ENCODE measurements around the gene FBXL5. TPM values are rescaled to one million over a fixed set of nuclear protein-coding genes. Genes with fewer than 3 reads are reported as not detected.

FBXL5 gene
- total RNA-seq, 2 experiments from 2014 or later, result 26.5 to 30.4 TPM

DNA sequence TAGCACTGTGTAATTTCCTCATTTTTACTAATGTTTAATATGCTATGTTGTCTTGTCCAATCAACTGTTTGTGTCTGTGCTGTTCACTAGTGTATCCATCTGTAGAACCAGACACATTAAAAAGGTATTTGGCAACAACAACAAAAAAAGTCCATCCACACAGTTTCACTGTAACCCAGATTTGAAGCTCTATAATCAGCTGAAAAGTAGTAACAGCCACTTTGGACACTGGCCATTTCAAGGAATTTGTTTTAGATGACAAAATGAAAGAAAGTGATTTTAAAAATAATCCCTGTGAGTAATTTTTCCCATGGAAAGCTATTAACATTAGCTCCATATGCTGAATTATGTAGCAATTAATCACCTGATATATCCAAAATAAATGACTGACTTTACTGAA is 2.2 kb upstream of the FBXL5 start:
- Mint-ChIP-seq H3K9me3 (no peaks in the 10 kb centered on the region), H3K4me1 (ENCODE audit: low read depth) (peaks cover 51% of the 10 kb centered on the region), H3K27ac (no peak overlapping the region), H3K36me3 (peaks cover 10% of the 10 kb centered on the region), H3K4me3 (no peak overlapping the region), H3K27me3 (no peaks in the 10 kb centered on the region)
- ChIA-PET CTCF (interaction anchor here (0.6 to 1.1 kb wide), 3 partner anchors 99 to 656 kb away, joined by 3 to 4 read pairs (median 3); no protein-coding TSS in a partner anchor), POLR2A (interaction anchor here (1.1 kb wide), 1 partner anchor 25 kb away, joined by 3 read pairs; no protein-coding TSS in a partner anchor)
- no peak for DNase-seq
- intact Hi-C loops (cut with micrococcal nuclease), result loop anchor here (5.0 to 10.0 kb wide), 4 partner anchors 235 to 2003 kb away; partner anchors contain the start of gene TAPT1

DNA sequence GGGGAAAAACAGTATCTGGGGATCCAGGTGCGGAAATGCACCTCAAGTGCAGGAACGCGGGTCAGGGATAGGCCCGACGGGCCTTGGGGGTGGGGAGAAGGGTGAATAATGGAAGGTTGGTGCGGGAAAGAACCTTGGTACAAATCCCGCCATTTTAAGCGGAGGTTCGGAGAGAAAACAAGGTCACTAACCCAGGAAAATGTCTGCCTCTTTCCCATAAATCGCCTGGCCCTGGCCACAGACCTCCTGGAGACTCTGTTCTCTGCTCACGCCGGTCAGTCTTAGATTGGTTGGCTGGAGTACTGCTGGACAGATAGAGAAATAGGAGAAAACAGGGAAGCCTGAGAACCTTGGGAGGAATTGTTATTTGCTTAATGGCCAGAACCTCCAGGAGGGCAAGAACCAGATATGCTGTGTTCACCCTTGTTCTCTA is 897 bp upstream of the FBXL5 start:
- ChIA-PET POLR2A (interaction anchor here (0.6 to 2.4 kb wide), 6 partner anchors 12 to 655 kb away, joined by 3 to 12 read pairs (median 3); partner anchors contain the start of gene FAM200B), CTCF (interaction anchor here (0.9 to 1.0 kb wide), 3 partner anchors 8 to 655 kb away, joined by 3 read pairs; no protein-coding TSS in a partner anchor)
- Mint-ChIP-seq H3K27me3 (no peaks in the 10 kb centered on the region), H3K27ac (peak overlapping the region; percentile 94), H3K36me3 (peaks cover 10% of the 10 kb centered on the region), H3K4me3 (peak overlapping the region; percentile 87), H3K9me3 (no peaks in the 10 kb centered on the region), H3K4me1 (ENCODE audit: low read depth) (peaks cover 58% of the 10 kb centered on the region)
- no peak for DNase-seq
- intact Hi-C loops (cut with micrococcal nuclease), result loop anchor here (5.0 to 10.0 kb wide), 4 partner anchors 234 to 2001 kb away; partner anchors contain the start of gene TAPT1

DNA sequence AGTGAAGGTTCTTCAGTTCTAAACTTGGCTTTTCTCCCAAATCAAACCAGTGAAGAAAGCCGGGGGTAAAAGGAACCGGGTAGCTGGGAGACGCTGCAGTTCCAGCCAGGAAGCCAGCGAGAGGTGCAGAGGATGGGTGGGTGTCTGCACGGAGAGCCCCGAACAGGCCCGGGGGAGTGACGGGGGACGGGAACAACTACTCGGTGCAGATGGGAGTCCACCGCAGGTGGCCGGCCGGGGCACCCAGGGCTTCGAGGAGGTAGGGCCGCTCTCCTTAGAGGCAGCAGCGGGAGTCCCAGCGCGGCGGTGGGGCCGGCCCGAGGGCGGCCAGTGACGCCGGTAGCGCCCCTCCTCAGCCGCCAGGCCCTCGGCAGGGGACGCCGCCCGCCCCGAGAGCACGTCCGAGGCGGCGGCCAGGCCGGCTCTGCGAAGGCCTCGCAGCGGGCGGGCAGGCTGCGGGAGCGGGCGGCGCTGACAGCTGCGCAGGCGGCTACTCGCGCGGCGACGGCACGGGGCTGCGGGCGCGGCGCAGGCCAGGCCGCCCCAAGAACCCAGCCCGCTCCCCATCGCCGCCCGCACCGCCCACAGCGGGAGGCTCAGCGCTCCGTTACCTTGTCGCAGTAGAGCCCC is 449 bp downstream of the FBXL5 start:
- ChIA-PET POLR2A (interaction anchor here (0.9 to 2.4 kb wide), 4 partner anchors 10 to 102 kb away, joined by 3 to 12 read pairs (median 4); partner anchors contain the start of gene FAM200B), CTCF (interaction anchor here (0.7 to 1.6 kb wide), 12 partner anchors 9 to 654 kb away, joined by 3 to 4 read pairs (median 3); partner anchors contain the start of gene FAM200B)
- Mint-ChIP-seq H3K4me3 (peak overlapping the region; percentile 93), H3K9me3 (no peaks in the 10 kb centered on the region), H3K36me3 (peaks cover 10% of the 10 kb centered on the region), H3K27ac (peak overlapping the region; percentile 94), H3K4me1 (ENCODE audit: low read depth) (peaks cover 60% of the 10 kb centered on the region), H3K27me3 (no peaks in the 10 kb centered on the region)
- DNase-seq, result peak; percentile 54
- intact Hi-C loops (cut with micrococcal nuclease), result loop anchor here (1.0 to 10.0 kb wide), 10 partner anchors 27 to 2000 kb away; partner anchors contain the start of genes CD38, CPEB2, FAM200B and TAPT1

DNA sequence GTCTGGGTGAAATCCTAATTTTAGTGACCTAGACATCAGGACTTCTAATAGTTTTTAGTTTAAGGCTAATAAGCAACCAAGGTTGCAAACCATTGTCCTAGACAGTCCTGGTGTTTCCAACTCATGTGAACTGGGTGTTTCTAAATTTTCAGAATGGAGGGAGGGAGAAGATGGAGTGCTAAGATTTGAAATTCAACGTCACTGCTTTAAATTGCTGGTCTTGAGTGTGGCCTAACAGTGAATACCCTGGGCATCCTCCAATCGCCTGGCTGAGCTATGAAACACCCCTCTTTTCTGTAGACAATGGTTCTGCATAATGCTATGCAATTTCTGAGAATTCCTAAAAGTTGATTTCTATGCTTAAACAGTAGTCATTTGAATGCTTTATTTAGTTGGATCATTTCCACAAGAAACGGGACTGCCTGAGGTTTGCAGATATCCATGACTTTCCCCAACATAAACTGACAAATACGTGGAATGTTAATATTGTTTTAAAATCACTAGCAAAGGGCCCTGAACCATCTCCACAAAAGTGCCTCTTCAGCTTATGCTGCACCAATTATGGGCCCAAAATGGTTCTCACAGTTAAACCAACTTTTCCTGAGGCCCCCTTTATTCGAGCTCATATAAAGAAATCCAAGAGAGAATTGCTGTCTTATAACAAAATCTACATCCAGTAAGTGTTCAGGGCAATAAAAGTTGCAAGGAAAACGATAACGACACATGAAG is 1.1 kb downstream of the FBXL5 start:
- peak overlapping the region; percentile 93 for H3K4me3 Mint-ChIP-seq
- ChIA-PET POLR2A (interaction anchor here (0.6 to 2.4 kb wide), 4 partner anchors 9 to 651 kb away, joined by 3 to 12 read pairs (median 4); partner anchors contain the start of genes CPEB2 and FAM200B), CTCF (interaction anchor here (0.7 to 1.6 kb wide), 11 partner anchors 9 to 653 kb away, joined by 3 to 4 read pairs (median 3); partner anchors contain the start of gene FAM200B)
- no peaks in the 10 kb centered on the region for H3K9me3 Mint-ChIP-seq
- peaks cover 59% of the 10 kb centered on the region for H3K4me1 Mint-ChIP-seq (ENCODE audit: low read depth)
- intact Hi-C loops (cut with micrococcal nuclease), result loop anchor here (1.0 to 10.0 kb wide), 5 partner anchors 125 to 1999 kb away; partner anchors contain the start of genes CD38 and TAPT1
- peak; percentile 32 for DNase-seq
- peaks cover 10% of the 10 kb centered on the region for H3K36me3 Mint-ChIP-seq
- H3K27me3 Mint-ChIP-seq, result no peaks in the 10 kb centered on the region
- H3K27ac Mint-ChIP-seq, result peak overlapping the region; percentile 92

DNA sequence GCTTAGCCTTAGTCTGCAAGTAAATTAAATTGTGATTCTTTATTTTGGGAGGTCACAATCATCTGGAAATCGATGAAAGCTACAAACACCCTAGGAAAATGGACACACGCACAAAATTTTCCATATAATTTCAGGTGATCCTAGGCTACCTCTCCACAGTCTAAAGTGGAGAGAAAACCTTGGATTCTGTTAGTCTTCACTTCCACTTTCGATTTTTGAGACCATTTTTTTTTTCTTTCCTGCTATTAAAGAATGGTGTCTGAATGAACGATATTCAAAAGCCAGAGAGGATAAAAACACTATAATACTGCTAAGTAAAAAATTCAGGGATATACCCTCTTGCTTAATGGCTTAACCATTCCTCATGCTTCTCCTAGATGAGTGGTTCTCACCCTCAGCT is 1.7 kb downstream of the FBXL5 start:
- intact Hi-C loops (cut with micrococcal nuclease), result loop anchor here (5.0 to 10.0 kb wide), 3 partner anchors 571 to 1999 kb away; partner anchors contain the start of gene TAPT1
- no peak for DNase-seq
- no peaks in the 10 kb centered on the region for H3K9me3 Mint-ChIP-seq
- CTCF ChIA-PET, result interaction anchor here (1.0 to 1.5 kb wide), 5 partner anchors 8 to 652 kb away, joined by 3 to 4 read pairs (median 3); no protein-coding TSS in a partner anchor
- peak overlapping the region; percentile 93 for H3K4me3 Mint-ChIP-seq
- H3K4me1 Mint-ChIP-seq (ENCODE audit: low read depth), result peaks cover 65% of the 10 kb centered on the region
- POLR2A ChIA-PET, result interaction anchor here (0.6 to 1.3 kb wide), 3 partner anchors 8 to 651 kb away, joined by 3 to 4 read pairs (median 3); partner anchors contain the start of gene CPEB2
- peaks cover 9% of the 10 kb centered on the region for H3K36me3 Mint-ChIP-seq
- no peaks in the 10 kb centered on the region for H3K27me3 Mint-ChIP-seq
- peak overlapping the region; percentile 92 for H3K27ac Mint-ChIP-seq

DNA sequence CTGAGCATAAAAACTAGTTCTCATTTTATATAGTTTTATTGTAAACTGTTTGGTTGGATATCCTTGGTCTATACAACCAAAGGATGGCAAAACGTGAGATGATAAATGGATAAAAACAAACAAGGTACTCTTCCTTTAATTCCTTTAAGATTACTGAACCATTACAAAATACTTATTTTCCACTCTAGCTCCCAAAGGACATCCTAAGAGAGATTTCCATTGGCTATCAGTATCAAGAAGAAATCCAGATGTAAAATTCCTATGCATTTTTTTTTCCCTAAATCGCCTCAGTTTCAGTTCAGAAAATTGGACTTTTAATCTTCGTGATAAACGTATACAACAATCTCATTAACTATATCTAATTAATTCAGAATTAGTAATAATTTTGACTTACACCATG is 2.3 kb downstream of the FBXL5 start:
- peaks cover 6% of the 10 kb centered on the region for H3K36me3 Mint-ChIP-seq

DNA sequence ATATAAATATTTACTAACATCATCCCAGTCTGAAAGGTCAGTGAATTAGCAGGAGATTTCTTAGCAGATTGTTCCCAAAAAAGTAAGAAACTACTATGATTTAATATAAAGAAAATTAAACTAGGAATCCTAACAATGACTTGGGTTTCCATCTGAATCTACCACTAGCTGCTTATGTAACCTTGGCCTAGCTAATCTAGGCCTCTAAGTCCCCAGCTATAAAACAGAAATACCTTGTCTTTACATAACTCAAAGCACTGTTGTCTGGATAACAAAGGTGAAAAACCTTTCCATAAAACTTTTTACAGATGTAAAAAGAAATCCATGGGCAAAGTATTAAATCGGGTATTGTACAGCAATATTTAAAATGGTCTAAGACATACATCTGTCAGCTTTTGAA is 3.0 kb downstream of the FBXL5 start:
- ChIA-PET CTCF (interaction anchor here (0.9 to 1.6 kb wide), 5 partner anchors 128 to 1998 kb away, joined by 3 to 5 read pairs (median 3); no protein-coding TSS in a partner anchor), POLR2A (no interaction called here)
- Mint-ChIP-seq H3K27ac (no peak overlapping the region), H3K36me3 (peaks cover 4% of the 10 kb centered on the region), H3K27me3 (no peaks in the 10 kb centered on the region), H3K9me3 (no peaks in the 10 kb centered on the region), H3K4me3 (no peak overlapping the region), H3K4me1 (ENCODE audit: low read depth) (peaks cover 65% of the 10 kb centered on the region)
- no peak for DNase-seq
- intact Hi-C loops (cut with micrococcal nuclease), result loop anchor here (5.0 to 10.0 kb wide), 3 partner anchors 573 to 1997 kb away; partner anchors contain the start of gene TAPT1

More for the DNA sequence above, 2.3 kb downstream of the FBXL5 start:
- Mint-ChIP-seq H3K9me3 (no peaks in the 10 kb centered on the region), H3K27me3 (no peaks in the 10 kb centered on the region), H3K27ac (no peak overlapping the region), H3K4me1 (ENCODE audit: low read depth) (peaks cover 67% of the 10 kb centered on the region), H3K4me3 (peak overlapping the region; percentile 93)
- DNase-seq, result no peak
- intact Hi-C loops (cut with micrococcal nuclease), result loop anchor here (5.0 to 10.0 kb wide), 3 partner anchors 572 to 1998 kb away; partner anchors contain the start of gene TAPT1
- ChIA-PET POLR2A (no interaction called here), CTCF (interaction anchor here (0.9 to 1.6 kb wide), 2 partner anchors 127 to 1999 kb away, joined by 3 read pairs; no protein-coding TSS in a partner anchor)

DNA sequence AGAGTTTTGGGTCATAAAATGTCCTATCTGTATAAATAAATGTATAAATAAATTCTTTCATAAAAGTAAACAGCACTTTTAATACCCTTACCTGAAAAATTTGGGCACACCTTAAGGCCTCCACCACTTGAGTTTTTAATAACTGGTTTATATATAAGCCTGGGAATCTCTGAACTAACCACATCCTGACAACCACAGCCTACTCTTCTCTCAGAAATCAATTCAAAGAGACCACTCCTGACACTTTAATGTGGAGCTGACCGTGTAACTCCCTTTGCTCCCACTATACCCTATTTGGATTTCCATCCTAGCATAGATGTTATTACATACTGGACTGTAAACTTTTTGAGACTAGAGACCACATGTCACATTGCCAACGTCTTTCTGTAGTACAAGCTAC is 3.5 kb downstream of the FBXL5 start:
- H3K27me3 Mint-ChIP-seq, result no peaks in the 10 kb centered on the region
- no peak overlapping the region for H3K27ac Mint-ChIP-seq
- peaks cover 63% of the 10 kb centered on the region for H3K4me1 Mint-ChIP-seq (ENCODE audit: low read depth)
- no peak for DNase-seq
- ChIA-PET CTCF (interaction anchor here (0.6 to 1.6 kb wide), 7 partner anchors 14 to 1998 kb away, joined by 3 to 5 read pairs (median 3); no protein-coding TSS in a partner anchor), POLR2A (no interaction called here)
- no peak overlapping the region for H3K4me3 Mint-ChIP-seq
- H3K36me3 Mint-ChIP-seq, result peaks cover 4% of the 10 kb centered on the region
- intact Hi-C loops (cut with micrococcal nuclease), result loop anchor here (2.0 to 10.0 kb wide), 5 partner anchors 413 to 1997 kb away; partner anchors contain the start of gene TAPT1
- H3K9me3 Mint-ChIP-seq, result no peaks in the 10 kb centered on the region

DNA sequence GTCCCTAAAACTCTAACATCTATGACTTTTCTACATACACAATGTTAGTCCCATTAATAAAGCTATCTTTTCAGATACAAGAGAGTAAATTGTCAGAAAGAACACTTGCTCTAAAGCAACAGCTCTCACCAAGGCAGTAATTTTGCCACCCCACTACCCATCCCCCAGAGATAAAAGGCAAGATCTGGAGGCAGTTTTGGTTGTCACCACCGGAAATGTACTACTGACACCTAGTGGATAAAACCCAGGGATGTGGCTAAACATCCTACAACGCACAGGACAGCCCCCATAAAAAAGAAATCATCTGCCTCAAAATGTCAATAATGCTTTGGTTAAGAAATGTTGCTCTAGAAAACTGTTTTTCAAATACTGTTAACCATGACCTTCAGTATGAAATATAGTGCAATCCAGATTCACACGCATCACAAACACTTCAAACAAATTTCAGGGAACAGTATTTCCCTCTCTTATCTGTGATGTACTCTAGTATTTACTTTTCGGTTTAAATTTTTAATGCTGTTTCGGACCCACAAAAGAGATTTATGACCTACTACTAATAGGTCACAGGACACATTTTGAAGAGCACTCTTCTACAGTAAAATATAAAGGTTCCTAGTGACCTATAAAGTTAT is 5.1 kb downstream of the FBXL5 start:
- POLR2A ChIA-PET, result no interaction called here
- H3K4me1 Mint-ChIP-seq (ENCODE audit: low read depth), result peaks cover 59% of the 10 kb centered on the region

DNA sequence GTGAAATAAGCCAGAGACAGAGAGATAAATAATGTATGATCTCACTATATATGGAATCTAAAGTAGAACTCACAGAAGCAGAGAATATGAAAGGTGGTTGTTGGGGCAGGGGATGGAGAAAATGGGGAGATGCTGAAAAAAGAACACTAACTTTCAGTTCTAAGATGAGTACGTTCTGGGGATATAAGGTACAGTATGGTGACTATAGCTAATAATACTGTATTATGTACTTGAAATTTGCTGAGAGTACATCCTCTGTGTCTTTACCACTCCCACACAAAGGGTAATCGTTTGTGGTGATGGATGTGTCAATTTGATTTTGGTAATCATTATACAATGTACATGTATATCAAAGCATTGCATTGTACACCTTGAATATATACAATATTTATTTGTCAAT is 6.6 kb downstream of the FBXL5 start:
- Mint-ChIP-seq H3K36me3 (no peaks in the 10 kb centered on the region), H3K9me3 (no peaks in the 10 kb centered on the region), H3K4me1 (ENCODE audit: low read depth) (peaks cover 59% of the 10 kb centered on the region), H3K4me3 (no peak overlapping the region), H3K27me3 (no peaks in the 10 kb centered on the region), H3K27ac (no peak overlapping the region)
- ChIA-PET CTCF (interaction anchor here (0.6 to 1.6 kb wide), 3 partner anchors 17 to 452 kb away, joined by 3 to 4 read pairs (median 3); no protein-coding TSS in a partner anchor), POLR2A (no interaction called here)
- DNase-seq, result no peak
- intact Hi-C loops (cut with micrococcal nuclease), result no loop called here

More for the DNA sequence above, 5.1 kb downstream of the FBXL5 start:
- Mint-ChIP-seq H3K4me3 (no peak overlapping the region), H3K36me3 (peaks cover 4% of the 10 kb centered on the region), H3K9me3 (no peaks in the 10 kb centered on the region), H3K27me3 (no peaks in the 10 kb centered on the region), H3K27ac (peak overlapping the region; percentile 55)
- peak; percentile 65 for DNase-seq
- intact Hi-C loops (cut with micrococcal nuclease), result loop anchor here (1.0 to 10.0 kb wide), 6 partner anchors 171 to 1995 kb away; partner anchors contain the start of gene TAPT1
- CTCF ChIA-PET, result interaction anchor here (0.6 to 1.7 kb wide), 11 partner anchors 9 to 417 kb away, joined by 3 to 6 read pairs (median 3); partner anchors contain the start of gene FAM200B

DNA sequence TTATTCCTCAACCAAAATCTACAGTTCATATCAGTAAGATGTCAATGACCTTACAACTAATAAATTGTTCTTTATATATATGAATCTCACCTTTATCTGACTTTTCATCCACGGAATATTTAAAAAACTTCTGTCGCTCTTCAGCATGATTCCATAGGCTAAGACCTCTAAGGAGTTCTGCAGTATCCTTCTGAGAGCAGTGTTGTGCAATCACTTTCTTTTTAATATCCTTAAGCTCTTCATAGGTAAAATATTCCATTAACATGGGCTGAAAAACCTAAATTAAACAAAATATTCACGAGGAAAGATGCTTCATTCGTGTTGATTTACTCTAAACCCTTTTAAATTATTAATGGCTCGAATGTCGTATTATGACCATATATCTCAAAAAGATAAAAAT is 16.7 kb downstream of the FBXL5 start:
- no peak for DNase-seq
- intact Hi-C loops (cut with micrococcal nuclease), result no loop called here
- H3K27ac Mint-ChIP-seq, result no peak overlapping the region
- H3K4me1 Mint-ChIP-seq (ENCODE audit: low read depth), result peaks cover 7% of the 10 kb centered on the region
- POLR2A ChIA-PET, result no interaction called here
- H3K9me3 Mint-ChIP-seq, result no peaks in the 10 kb centered on the region
- no peak overlapping the region for H3K4me3 Mint-ChIP-seq
- peaks cover 30% of the 10 kb centered on the region for H3K36me3 Mint-ChIP-seq
- H3K27me3 Mint-ChIP-seq, result no peaks in the 10 kb centered on the region
- CTCF ChIA-PET, result interaction anchor here (1.0 kb wide), 1 partner anchor 13 kb away, joined by 3 read pairs; no protein-coding TSS in a partner anchor

Measured in activated CD4-positive, alpha-beta memory T cell treated with anti-CD3 and anti-CD28 coated beads for 36 hours (primary cell).